H9 (cell line): ENCODE measurements around the gene MSANTD1. TPM values are rescaled to one million over a fixed set of nuclear protein-coding genes. Genes with fewer than 3 reads are reported as not detected.

Source experiments
- DNase-seq: peaks from one replicate; pipeline ENCODE4 v3.0.0-alpha.2; 2017
- H2AFZ ChIP-seq: one replicate; pipeline ENCODE4 v1.6.1; 2013; ENCODE audit warnings: mild to moderate bottlenecking, low read length, control low read depth, moderate library complexity
- H2AK5ac ChIP-seq: 2 replicates; pipeline ENCODE4 v1.6.1; 2013; ENCODE audit warnings: low read length, control low read depth, mixed read lengths; ENCODE audit not compliant: insufficient read length
- H2BK120ac ChIP-seq: one replicate; pipeline ENCODE4 v1.6.1; 2013; ENCODE audit warnings: low read depth, mild to moderate bottlenecking, low read length, control low read depth, inconsistent platforms; ENCODE audit not compliant: poor library complexity, severe bottlenecking
- H2BK12ac ChIP-seq: 2 replicates; pipeline ENCODE4 v1.6.1; 2013; ENCODE audit warnings: low read length, control low read depth, mixed read lengths, low read depth; ENCODE audit not compliant: insufficient read length
- H2BK15ac ChIP-seq: 2 replicates; pipeline ENCODE4 v1.6.1; 2013; ENCODE audit warnings: low read depth, low read length, control low read depth
- H2BK20ac ChIP-seq: one replicate; pipeline ENCODE4 v1.6.1; 2013; ENCODE audit warnings: low read depth, mild to moderate bottlenecking, low read length, control low read depth, inconsistent platforms; ENCODE audit not compliant: poor library complexity, severe bottlenecking
- H2BK5ac ChIP-seq: 2 replicates; pipeline ENCODE4 v1.6.1; 2013; ENCODE audit warnings: low read length, control low read depth, mixed read lengths; ENCODE audit not compliant: insufficient read length
- H3K14ac ChIP-seq: 2 replicates; pipeline ENCODE4 v1.6.1; 2013; ENCODE audit warnings: low read length, control low read depth; ENCODE audit not compliant: insufficient read depth
- H3K18ac ChIP-seq: 2 replicates; pipeline ENCODE4 v1.6.1; 2013; ENCODE audit warnings: low read depth, mild to moderate bottlenecking, mixed read lengths, low read length, control low read depth; ENCODE audit not compliant: insufficient read length
- H3K23ac ChIP-seq: 2 replicates; pipeline ENCODE4 v1.6.1; 2013; ENCODE audit warnings: low read length, control low read depth, mixed read lengths, low read depth; ENCODE audit not compliant: insufficient read length
- H3K23me2 ChIP-seq: 2 replicates; pipeline ENCODE4 v1.6.1; 2013; ENCODE audit warnings: low read depth, mild to moderate bottlenecking, mixed read lengths, low read length, control low read depth; ENCODE audit not compliant: insufficient read length, poor library complexity, severe bottlenecking
- H3K27ac ChIP-seq: 2 replicates; pipeline ENCODE4 v1.5.1; 2013; ENCODE audit warnings: low read length, control low read depth, mixed read lengths, low read depth; ENCODE audit not compliant: insufficient read length
- H3K27me3 ChIP-seq: 2 replicates; pipeline ENCODE4 v1.6.1; 2013; ENCODE audit warnings: low read length, control low read depth, inconsistent platforms; ENCODE audit not compliant: insufficient read depth
- H3K4ac ChIP-seq: 2 replicates; pipeline ENCODE4 v1.6.1; 2013; ENCODE audit warnings: low read depth, mild to moderate bottlenecking, control low read depth, inconsistent platforms, low read length, moderate library complexity
- H3K4me1 ChIP-seq: 2 replicates; pipeline ENCODE4 v1.6.1; 2013; ENCODE audit warnings: low read length, control low read depth, inconsistent platforms; ENCODE audit not compliant: insufficient read depth
- H3K4me2 ChIP-seq: 2 replicates; pipeline ENCODE4 v1.6.1; 2013; ENCODE audit warnings: low read length, control low read depth, mixed read lengths; ENCODE audit not compliant: insufficient read length, insufficient read depth
- H3K56ac ChIP-seq: 2 replicates; pipeline ENCODE4 v1.6.1; 2013; ENCODE audit warnings: low read depth, mild to moderate bottlenecking, mixed read lengths, low read length, control low read depth; ENCODE audit not compliant: insufficient read length
- H3K79me1 ChIP-seq: 2 replicates; pipeline ENCODE4 v1.6.1; 2013; ENCODE audit warnings: low read depth, mild to moderate bottlenecking, moderate library complexity, low read length, control low read depth, inconsistent platforms; ENCODE audit not compliant: insufficient read depth, poor library complexity, severe bottlenecking
- H3K79me2 ChIP-seq: 2 replicates; pipeline ENCODE4 v1.6.1; 2013; ENCODE audit warnings: low read length, control low read depth, inconsistent platforms; ENCODE audit not compliant: insufficient read depth
- H3K9ac ChIP-seq: 2 replicates; pipeline ENCODE4 v1.6.1; 2013; ENCODE audit warnings: low read length, control low read depth, mixed read lengths; ENCODE audit not compliant: insufficient read length; ENCODE audit errors: extremely low read depth
- H3K9me3 ChIP-seq: one replicate; pipeline ENCODE4 v1.6.1; 2013; ENCODE audit warnings: low read depth, low read length, inconsistent platforms; ENCODE audit not compliant: control insufficient read depth
- H3T11ph ChIP-seq: one replicate; pipeline ENCODE4 v1.6.1; 2013; ENCODE audit warnings: mild to moderate bottlenecking, low read length, control low read depth, inconsistent platforms
- H4K20me1 ChIP-seq: one replicate; pipeline ENCODE4 v1.6.1; 2013; ENCODE audit not compliant: control insufficient read depth, insufficient read length, insufficient read depth
- H4K5ac ChIP-seq: 2 replicates; pipeline ENCODE4 v1.6.1; 2013; ENCODE audit warnings: low read depth, mild to moderate bottlenecking, mixed read lengths, low read length, control low read depth; ENCODE audit not compliant: insufficient read length
- H4K8ac ChIP-seq: replicated peaks from 2 replicates; pipeline ENCODE4 v1.6.1; 2013; ENCODE audit warnings: low read length, control low read depth, mixed read lengths, low read depth; ENCODE audit not compliant: insufficient read length
- H4K91ac ChIP-seq: 2 replicates; pipeline ENCODE4 v1.6.1; 2013; ENCODE audit warnings: low read depth, mild to moderate bottlenecking, moderate library complexity, mixed read lengths, low read length, control low read depth; ENCODE audit not compliant: insufficient read length
- H3K27ac Mint-ChIP-seq, 3 experiments: 2 replicates in 2 of 3; 3 replicates in 1 of 3; pipeline ENCODE4 v1.8.0; 2020 to 2021; ENCODE audit warnings: mixed read lengths in 3 of 3, mild to moderate bottlenecking in 1 of 3, moderate library complexity in 1 of 3
- H3K27me3 Mint-ChIP-seq: 2 replicates; pipeline ENCODE4 v1.8.0; 2021; ENCODE audit warnings: low read depth, mild to moderate bottlenecking, moderate library complexity, mixed read lengths
- H3K36me3 Mint-ChIP-seq, 3 experiments: 2 replicates in 2 of 3; 3 replicates in 1 of 3; pipeline ENCODE4 v1.8.0; 2020 to 2021; ENCODE audit warnings: low read depth in 3 of 3, mixed read lengths in 3 of 3; ENCODE audit not compliant: insufficient read depth in 1 of 3
- H3K4me1 Mint-ChIP-seq, 2 experiments: 2 replicates each; pipeline ENCODE4 v1.8.0; 2020; ENCODE audit warnings: mixed read lengths in 2 of 2
- H3K4me3 Mint-ChIP-seq, 2 experiments: 2 replicates in 1 of 2; 3 replicates in 1 of 2; pipeline ENCODE4 v1.8.0; 2020 to 2021; ENCODE audit warnings: mild to moderate bottlenecking in 2 of 2, mixed read lengths in 2 of 2, moderate library complexity in 1 of 2
- H3K9me3 Mint-ChIP-seq, 2 experiments: 2 replicates in 1 of 2; 3 replicates in 1 of 2; pipeline ENCODE4 v1.8.0; 2020; ENCODE audit warnings: mild to moderate bottlenecking in 2 of 2, mixed read lengths in 2 of 2, moderate library complexity in 1 of 2
- WGBS: extraction: QIAGEN DNeasy Blood & Tissue Kit; methylation state at CpG from one replicate; pipeline ENCODE4 v1.1.7; 2013; ENCODE audit warnings: missing lambda C conversion rate, low lambda C conversion rate, mixed read lengths; ENCODE audit not compliant: insufficient read length; ENCODE audit errors: extremely low coverage; 5-methylcytosine and 5-hydroxymethylcytosine counted together
- total RNA-seq: library from RNA; stranded (reverse); gene quantifications from 2 replicates; pipeline ENCODE4 v1.2.1, GENCODE V29; 2021
- TF ChIP-seq, protein P1 (sequence below): fragments of 200-600 bp; sonication (generic); conservative IDR thresholded peaks from 3 replicates; pipeline ENCODE4 v1.8.0; 2021; ENCODE audit warnings: antibody characterized with exemption, mild to moderate bottlenecking

Gene MSANTD1
- total RNA-seq, 1 experiment from 2014 or later, result 0.83 TPM

DNA sequence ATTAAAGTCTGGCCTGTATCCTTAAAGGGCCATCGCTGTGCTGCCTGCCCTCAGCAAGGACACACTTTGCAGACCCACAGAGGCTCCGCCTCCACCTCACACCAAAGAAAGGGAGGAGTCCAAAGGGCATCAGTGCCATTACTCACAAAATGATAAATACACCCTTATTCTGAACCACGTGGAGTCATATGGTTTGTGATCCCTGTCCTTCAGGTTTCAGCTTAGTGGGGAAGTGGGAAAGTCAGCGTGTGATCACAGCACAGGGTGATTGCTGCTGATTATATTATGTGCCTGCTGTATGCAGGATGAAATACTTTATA lies 35.9 kb upstream of the MSANTD1 start:
- Histone ChIP-seq H3K23me2 (no peaks in the 10 kb centered on the region), H3K9me3 (no peaks in the 10 kb centered on the region), H3T11ph (no peak overlapping the region), H3K18ac (no peak overlapping the region), H3K4me2 (no peak overlapping the region), H3K27ac (no peak overlapping the region), H4K20me1 (no peaks in the 10 kb centered on the region), H2BK120ac (no peak overlapping the region), H3K23ac (no peak overlapping the region), H2BK20ac (no peak overlapping the region), H3K14ac (no peak overlapping the region), H4K8ac (no peak overlapping the region), H3K9ac (no peak overlapping the region), H2AFZ (no peak overlapping the region), H3K4ac (no peak overlapping the region), H3K56ac (no peak overlapping the region), H2BK12ac (no peak overlapping the region), H3K79me2 (no peaks in the 10 kb centered on the region), H4K91ac (no peak overlapping the region), H2AK5ac (no peak overlapping the region), H2BK15ac (no peak overlapping the region), H2BK5ac (no peak overlapping the region), H3K27me3 (no peaks in the 10 kb centered on the region), H3K79me1 (no peaks in the 10 kb centered on the region), H4K5ac (no peak overlapping the region), H3K4me1 (no peaks in the 10 kb centered on the region)
- no peak overlapping the region for H3K27ac Mint-ChIP-seq
- no peak for DNase-seq
- no peak overlapping the region for H3K4me3 Mint-ChIP-seq
- WGBS, result no CpG with 5 or more reads among the region's 4 CpGs
- H3K27me3 Mint-ChIP-seq, result no peaks in the 10 kb centered on the region
- peaks cover 30 to 86% (median 82%) of the 10 kb centered on the region in 3 experiments; a peak in 6 of 7 replicates for H3K36me3 Mint-ChIP-seq
- no peaks in the 10 kb centered on the region for H3K9me3 Mint-ChIP-seq
- TF ChIP-seq, protein P1, sequence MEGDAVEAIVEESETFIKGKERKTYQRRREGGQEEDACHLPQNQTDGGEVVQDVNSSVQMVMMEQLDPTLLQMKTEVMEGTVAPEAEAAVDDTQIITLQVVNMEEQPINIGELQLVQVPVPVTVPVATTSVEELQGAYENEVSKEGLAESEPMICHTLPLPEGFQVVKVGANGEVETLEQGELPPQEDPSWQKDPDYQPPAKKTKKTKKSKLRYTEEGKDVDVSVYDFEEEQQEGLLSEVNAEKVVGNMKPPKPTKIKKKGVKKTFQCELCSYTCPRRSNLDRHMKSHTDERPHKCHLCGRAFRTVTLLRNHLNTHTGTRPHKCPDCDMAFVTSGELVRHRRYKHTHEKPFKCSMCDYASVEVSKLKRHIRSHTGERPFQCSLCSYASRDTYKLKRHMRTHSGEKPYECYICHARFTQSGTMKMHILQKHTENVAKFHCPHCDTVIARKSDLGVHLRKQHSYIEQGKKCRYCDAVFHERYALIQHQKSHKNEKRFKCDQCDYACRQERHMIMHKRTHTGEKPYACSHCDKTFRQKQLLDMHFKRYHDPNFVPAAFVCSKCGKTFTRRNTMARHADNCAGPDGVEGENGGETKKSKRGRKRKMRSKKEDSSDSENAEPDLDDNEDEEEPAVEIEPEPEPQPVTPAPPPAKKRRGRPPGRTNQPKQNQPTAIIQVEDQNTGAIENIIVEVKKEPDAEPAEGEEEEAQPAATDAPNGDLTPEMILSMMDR, result no peak
- no peaks in the 10 kb centered on the region for H3K4me1 Mint-ChIP-seq
